DOHH2 (cell line): ENCODE measurements around the gene CCR6.

Experiments used
- EZH2phosphoT487 ChIP-seq: fragments of 200-600 bp; sonication (generic); IDR thresholded peaks from 2 replicates; pipeline ENCODE4 v1.6.1; 2017; ENCODE audit warnings: borderline replicate concordance, mild to moderate bottlenecking, antibody characterized with exemption, low read length, moderate library complexity, mixed read lengths
- TF ChIP-seq, protein P1 (sequence below): fragments of 200-600 bp; sonication (generic); IDR thresholded peaks from one replicate; pipeline ENCODE4 v1.5.1; 2014; ENCODE audit warnings: antibody characterized with exemption, mild to moderate bottlenecking, low read depth, low read length; ENCODE audit not compliant: poor library complexity, severe bottlenecking

DNA sequence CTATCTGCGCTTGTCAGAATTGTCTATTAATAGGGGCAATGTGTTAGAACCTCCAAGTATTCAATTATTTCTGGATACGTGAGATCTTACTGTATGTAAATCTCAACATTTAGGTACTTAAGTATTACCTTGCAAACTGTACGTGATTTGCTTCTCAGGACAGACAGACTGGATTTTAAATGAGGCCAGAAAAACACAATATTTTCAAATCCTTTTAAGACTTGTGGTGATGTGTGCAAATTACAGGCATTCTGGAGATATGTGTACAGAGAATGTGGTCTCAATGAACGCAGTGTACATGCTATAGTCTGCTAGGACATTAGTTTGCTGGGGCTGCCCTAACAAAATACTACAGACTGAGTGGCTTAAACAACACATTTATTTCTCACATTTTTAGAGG, 16.9 kb downstream of the CCR6 start:
- TF ChIP-seq, protein P1, sequence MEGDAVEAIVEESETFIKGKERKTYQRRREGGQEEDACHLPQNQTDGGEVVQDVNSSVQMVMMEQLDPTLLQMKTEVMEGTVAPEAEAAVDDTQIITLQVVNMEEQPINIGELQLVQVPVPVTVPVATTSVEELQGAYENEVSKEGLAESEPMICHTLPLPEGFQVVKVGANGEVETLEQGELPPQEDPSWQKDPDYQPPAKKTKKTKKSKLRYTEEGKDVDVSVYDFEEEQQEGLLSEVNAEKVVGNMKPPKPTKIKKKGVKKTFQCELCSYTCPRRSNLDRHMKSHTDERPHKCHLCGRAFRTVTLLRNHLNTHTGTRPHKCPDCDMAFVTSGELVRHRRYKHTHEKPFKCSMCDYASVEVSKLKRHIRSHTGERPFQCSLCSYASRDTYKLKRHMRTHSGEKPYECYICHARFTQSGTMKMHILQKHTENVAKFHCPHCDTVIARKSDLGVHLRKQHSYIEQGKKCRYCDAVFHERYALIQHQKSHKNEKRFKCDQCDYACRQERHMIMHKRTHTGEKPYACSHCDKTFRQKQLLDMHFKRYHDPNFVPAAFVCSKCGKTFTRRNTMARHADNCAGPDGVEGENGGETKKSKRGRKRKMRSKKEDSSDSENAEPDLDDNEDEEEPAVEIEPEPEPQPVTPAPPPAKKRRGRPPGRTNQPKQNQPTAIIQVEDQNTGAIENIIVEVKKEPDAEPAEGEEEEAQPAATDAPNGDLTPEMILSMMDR: peak; percentile 9
- TF ChIP-seq EZH2phosphoT487: no peak
